Transverse colon (tissue), 4 donors: ENCODE measurements around the gene MX2. TPM values are rescaled to one million over a fixed set of nuclear protein-coding genes. Genes with fewer than 3 reads are reported as not detected.

Source experiments
- DNase-seq: peaks from one replicate; pipeline ENCODE4 v3.0.0-alpha.2; 2019
- H3K27ac ChIP-seq, 4 donors: fragments of 200-600 bp; sonication (generic); 2 replicates each; pipeline ENCODE4 v1.5.1; 2016 to 2018; ENCODE audit warnings: inconsistent platforms in 4 of 4
- H3K27me3 ChIP-seq: fragments of 200-600 bp; sonication (generic); 2 replicates; pipeline ENCODE4 v1.5.1; 2017; ENCODE audit warnings: inconsistent platforms
- H3K36me3 ChIP-seq, 4 donors: fragments of 200-600 bp; sonication (generic); 2 replicates each; pipeline ENCODE4 v1.5.1; 2017 to 2019; ENCODE audit warnings: inconsistent platforms in 4 of 4
- H3K4me1 ChIP-seq, 4 donors: fragments of 200-600 bp; sonication (generic); 2 replicates each; pipeline ENCODE4 v1.5.1; 2017 to 2020; ENCODE audit warnings: inconsistent platforms in 4 of 4
- H3K4me3 ChIP-seq, 4 donors: fragments of 200-600 bp; sonication (generic); 1 replicate in 1 of 4; 2 replicates in 3 of 4; pipeline versions ENCODE4 v1.5.1 to v1.6.1; 2017 to 2019; ENCODE audit warnings: inconsistent platforms in 4 of 4
- H3K9me3 ChIP-seq, 2 donors: fragments of 200-600 bp; sonication (generic); 2 replicates each; pipeline ENCODE4 v1.5.1; 2017 to 2019; ENCODE audit warnings: inconsistent platforms in 2 of 2
- CTCF ChIP-seq, 5 experiments: fragments of 200-600 bp in 3 of 5; fragments of 450-650 bp in 2 of 5; sonication (generic) in 3 of 5; IDR thresholded peaks; 1 replicate in 2 of 5; 2 replicates in 3 of 5; pipeline ENCODE4 v1.5.1; 2016 to 2017; ENCODE audit warnings: antibody characterized with exemption in 5 of 5, inconsistent platforms in 3 of 5, mild to moderate bottlenecking in 2 of 5, moderate library complexity in 1 of 5
- EP300 ChIP-seq: sonication (generic); formaldehyde crosslinking; IDR thresholded peaks from one replicate; pipeline ENCODE4 v1.6.1; 2017; ENCODE audit warnings: antibody characterized with exemption, low read depth
- POLR2A ChIP-seq: fragments of 450-650 bp; IDR thresholded peaks from one replicate; pipeline ENCODE4 v1.6.1; 2016; ENCODE audit warnings: antibody characterized with exemption, mild to moderate bottlenecking, moderate library complexity
- POLR2AphosphoS5 ChIP-seq, 3 donors: sonication (generic); formaldehyde crosslinking; IDR thresholded peaks; one replicate each; pipeline ENCODE4 v1.6.1; 2016; ENCODE audit warnings: antibody characterized with exemption in 3 of 3
- WGBS, 2 donors: methylation state at CpG; one replicate each; pipeline ENCODE4 v1.1.5; 2018; ENCODE audit warnings: low coverage in 1 of 2; 5-methylcytosine and 5-hydroxymethylcytosine counted together
- in situ Hi-C, 4 donors: fragments of 200-750 bp; cut with MboI; loops; one replicate each; pipeline versions ENCODE4 v1.15.0 to v1.15.1; 2017; ENCODE audit warnings: low sequenced_read_pairs in 3 of 4, low pct_ligation_motif_present in 1 of 4, low pct_unique_long_range_greater_than_20kb in 1 of 4
- intact Hi-C: fragments of 100-400 bp; cut with DNase I; formaldehyde crosslinking; loops from one replicate; pipeline ENCODE4 v1.15.1; 2023; ENCODE audit warnings: low total_unique reads
- total RNA-seq, 4 donors: library from RNA; depleted of rRNA; stranded (reverse); fragments of >200 nt; gene quantifications; one replicate each; pipeline ENCODE4 v1.1.0, GENCODE V29; 2016

MX2 gene
- total RNA-seq, 4 donors from 2014 or later, result 3.4 to 16.9 (median 4.1) TPM

- Histone ChIP-seq H3K36me3 (no peaks in the 10 kb centered on the region), H3K4me3 (no peak overlapping the region), H3K27me3 (peaks cover 10% of the 10 kb centered on the region), H3K9me3 (no peaks in the 10 kb centered on the region), H3K27ac (no peak overlapping the region), H3K4me1 (peaks cover 0 to 12% (median 9%) of the 10 kb centered on the region in 4 donors)
- WGBS, 2 donors, result 70 to 83% methylated on average over 3 to 19 of the region's 20 CpGs
- intact Hi-C loops, result no loop called here
- no peak for DNase-seq
- in situ Hi-C loops, result no loop called here
- TF ChIP-seq POLR2A (no peak), EP300 (no peak), CTCF (IDR thresholded peaks at IDR 0.05) (no peak), POLR2AphosphoS5 (IDR thresholded peaks at IDR 0.05) (no peak)
Measured at GRCh38 chr21:41321211-41321907, 40.5 kb upstream of the MX2 start.

- intact Hi-C loops (no loop called here), in situ Hi-C loops (no loop called here)
- 74 to 88% methylated on average over 1 to 7 of the region's 7 CpGs for WGBS, 2 donors
- Histone ChIP-seq H3K36me3 (no peaks in the 10 kb centered on the region), H3K27ac (no peak overlapping the region), H3K27me3 (peaks cover 4% of the 10 kb centered on the region), H3K4me3 (no peak overlapping the region), H3K9me3 (no peaks in the 10 kb centered on the region), H3K4me1 (peaks cover 0 to 6% (median 2%) of the 10 kb centered on the region in 4 donors)
- TF ChIP-seq POLR2AphosphoS5 (IDR thresholded peaks at IDR 0.05) (no peak), EP300 (no peak), CTCF (IDR thresholded peaks at IDR 0.05) (no peak), POLR2A (no peak)
- no peak for DNase-seq
Measured at GRCh38 chr21:41321908-41322495, 39.8 kb upstream of the MX2 start.

- Histone ChIP-seq H3K36me3 (no peaks in the 10 kb centered on the region), H3K27ac (no peak overlapping the region), H3K9me3 (no peaks in the 10 kb centered on the region), H3K27me3 (no peaks in the 10 kb centered on the region), H3K4me3 (no peak overlapping the region), H3K4me1 (peaks cover 0 to 5% (median 2%) of the 10 kb centered on the region in 4 donors)
- DNase-seq, result no peak
- intact Hi-C loops, result no loop called here
- WGBS, 2 donors, result 69 to 73% methylated on average over 6 to 23 of the region's 23 CpGs
- TF ChIP-seq EP300 (no peak), POLR2A (no peak), CTCF (IDR thresholded peaks at IDR 0.05) (no peak), POLR2AphosphoS5 (IDR thresholded peaks at IDR 0.05) (no peak)
- in situ Hi-C loops, result no loop called here
Measured at GRCh38 chr21:41322496-41323382, 39.1 kb upstream of the MX2 start.
